GM18868 (cell line): Measurements from ENCODE around the gene FRMD4A.
A peak's percentile ranks its signal among the peaks of the same experiment; 100 is the strongest.
"Not testable (repeated sequence)": the region's sequence is repeated elsewhere in the genome, so short reads cannot be mapped to it uniquely, and the experiment has no call there.

Experiments
- ATAC-seq: cut with Tn5 transposase; IDR thresholded peaks from one replicate; pipeline ENCODE4 v1.9.1; 2021; ENCODE audit warnings: mild to moderate bottlenecking, moderate library complexity; ENCODE audit not compliant: unreplicated experiment

FRMD4A gene

GRCh38 chr10:13865758-13866491 lies 464.8 kb downstream of the FRMD4A start:
- ATAC-seq, result no peak

- ATAC-seq, result not testable (repeated sequence)
Observed at GRCh38 chr10:13865220-13865619, 465.5 kb downstream of the FRMD4A start.

GRCh38 chr10:13862546-13863233 lies 468.0 kb downstream of the FRMD4A start:
- no peak for ATAC-seq

DNA sequence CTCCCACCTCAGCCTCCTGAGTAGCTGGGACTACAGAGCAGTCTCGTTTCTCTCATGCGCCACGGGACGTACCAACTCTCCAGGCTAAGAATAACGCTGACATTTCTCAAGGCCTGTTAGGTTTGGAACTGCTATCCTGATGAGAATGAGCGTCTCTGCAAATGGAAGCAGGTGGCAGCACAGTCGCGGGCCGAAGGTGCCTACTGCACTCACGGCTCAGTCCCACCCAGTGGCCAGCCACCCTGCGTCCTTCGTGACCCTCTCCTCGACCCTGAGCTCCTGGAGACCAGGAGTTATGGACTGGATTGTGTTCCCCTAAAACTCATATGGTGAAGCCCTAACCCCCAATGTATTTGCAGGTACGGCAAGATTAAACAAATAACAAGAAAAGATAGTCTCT lies 469.8 kb downstream of the FRMD4A start:
- no peak for ATAC-seq

GRCh38 chr10:13859979-13860654 lies 470.6 kb downstream of the FRMD4A start:
- ATAC-seq, result no peak

- no peak for ATAC-seq
Observed at GRCh38 chr10:13858709-13859108, 472.0 kb downstream of the FRMD4A start.

DNA sequence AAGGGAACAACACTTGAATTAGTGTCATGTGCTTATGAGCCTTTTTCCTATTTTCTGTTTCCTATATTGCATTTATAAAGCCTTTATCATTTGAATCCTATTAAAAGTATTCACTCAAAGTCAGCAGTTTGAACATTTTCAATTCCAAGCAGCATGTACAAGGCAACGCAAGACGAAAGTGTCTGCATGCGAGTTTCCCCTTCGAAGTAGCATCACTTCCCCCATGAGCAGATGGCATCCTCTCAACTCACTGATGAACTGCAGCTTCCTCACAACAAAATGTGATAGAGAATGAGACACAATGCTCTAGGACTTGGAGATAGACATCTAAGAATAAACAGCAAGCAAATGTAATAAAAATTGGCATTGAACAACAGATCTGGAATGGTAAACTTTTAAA lies 473.3 kb downstream of the FRMD4A start:
- ATAC-seq, result no peak

DNA sequence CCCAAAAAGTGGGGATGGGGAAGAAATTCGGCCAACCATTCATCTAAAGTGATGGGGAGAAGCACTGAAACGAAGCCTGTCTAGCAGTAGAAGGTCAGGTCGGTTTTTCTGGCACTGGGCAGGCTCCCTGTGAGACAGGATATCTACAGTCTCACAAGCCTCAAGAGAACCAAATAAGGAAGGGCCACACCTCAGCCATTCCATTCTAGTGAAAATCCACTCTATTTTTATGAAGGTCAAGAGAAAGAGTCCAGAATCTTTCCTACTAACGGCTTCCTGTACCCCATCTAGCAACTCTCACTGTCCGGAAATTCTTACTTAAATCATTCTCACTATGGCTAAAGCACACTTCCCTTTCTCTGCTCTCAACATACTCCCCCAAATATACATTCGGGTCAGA lies 476.9 kb downstream of the FRMD4A start:
- no peak for ATAC-seq

- no peak for ATAC-seq
Observed at GRCh38 chr10:13852872-13853271, 477.9 kb downstream of the FRMD4A start.

DNA sequence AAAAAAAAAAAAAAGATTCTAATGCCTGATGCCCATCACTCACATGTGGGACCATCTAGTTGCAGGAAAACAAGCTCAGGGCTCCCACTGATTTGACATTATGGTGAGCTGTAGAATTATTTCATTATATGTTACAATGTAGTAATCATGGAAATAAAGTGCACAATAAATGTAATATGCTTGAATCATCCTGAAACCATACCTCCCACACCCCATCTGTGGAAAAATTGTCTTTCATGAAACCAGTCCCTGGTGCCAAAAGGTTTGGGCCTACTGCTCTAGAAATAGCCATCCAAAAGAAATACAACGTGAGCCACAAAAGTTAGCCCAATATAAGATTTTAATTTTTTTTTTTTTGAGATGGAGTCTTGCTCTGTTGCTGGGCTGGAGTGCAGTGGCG lies 478.8 kb downstream of the FRMD4A start:
- ATAC-seq, result no peak

GRCh38 chr10:13848520-13849445 lies 481.9 kb downstream of the FRMD4A start:
- ATAC-seq, result no peak

DNA sequence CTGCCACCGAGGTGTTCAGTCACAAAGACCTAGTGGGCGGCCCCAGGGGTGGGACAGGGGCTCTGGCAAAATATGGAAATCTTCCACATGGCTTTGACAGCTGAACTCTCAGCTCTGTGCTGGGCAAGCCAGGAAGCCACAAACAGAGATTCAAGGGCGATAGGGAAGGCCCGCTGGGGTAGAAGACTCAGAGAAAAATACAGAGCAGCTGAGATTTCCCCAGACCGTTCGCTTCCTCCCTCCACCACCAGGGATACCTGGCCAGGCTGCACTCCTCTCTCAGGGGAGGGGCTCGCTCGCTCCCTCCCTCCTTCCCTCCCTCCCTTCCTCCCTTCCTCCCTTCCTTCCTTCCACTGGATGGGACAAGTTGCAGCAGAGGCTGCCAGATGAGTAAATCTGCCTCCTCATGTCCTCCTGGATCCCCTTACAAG lies 483.5 kb downstream of the FRMD4A start:
- peak; percentile 77 for ATAC-seq

- ATAC-seq, result no peak
Observed at GRCh38 chr10:13845897-13846296, 484.8 kb downstream of the FRMD4A start.

GRCh38 chr10:13844651-13845050 lies 486.1 kb downstream of the FRMD4A start:
- ATAC-seq, result no peak

DNA sequence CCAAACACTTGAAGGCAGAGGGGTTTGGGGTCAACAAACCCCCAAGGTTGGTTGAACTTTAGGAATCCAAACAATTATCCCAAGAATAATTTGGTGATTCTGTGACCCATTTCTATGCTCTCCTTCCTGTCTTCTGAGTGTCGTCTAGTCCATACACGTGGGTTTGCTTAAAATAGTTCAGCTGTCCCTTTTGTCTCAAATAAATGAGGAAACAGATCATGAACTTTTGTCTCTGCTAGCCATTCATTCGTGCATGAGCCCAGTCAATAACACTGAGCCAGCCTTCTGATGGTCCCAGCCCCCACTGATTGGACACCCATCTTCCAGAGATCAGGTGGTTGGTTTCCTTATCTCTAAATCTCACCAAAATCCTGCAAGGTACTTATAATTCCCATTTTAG lies 488.6 kb downstream of the FRMD4A start:
- no peak for ATAC-seq

DNA sequence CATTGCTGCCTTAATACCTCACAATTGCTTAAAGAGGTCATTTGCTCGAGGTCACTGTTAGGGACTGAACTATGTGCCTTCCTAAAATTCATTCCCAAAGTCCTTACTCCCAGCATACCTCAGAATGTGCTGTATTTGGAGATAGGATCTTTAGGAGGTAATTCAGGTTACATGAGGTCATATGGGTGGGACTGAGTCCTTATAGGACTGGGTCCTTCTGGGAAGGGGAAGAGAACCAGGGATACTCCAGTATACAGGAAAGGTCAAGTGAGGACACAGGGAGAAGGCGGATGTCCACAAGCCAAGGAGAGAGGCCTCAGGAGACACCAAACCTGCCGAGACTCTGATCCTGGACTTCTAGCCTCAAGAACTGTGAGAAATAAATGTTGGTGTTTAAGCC lies 490.7 kb downstream of the FRMD4A start:
- no peak for ATAC-seq

DNA sequence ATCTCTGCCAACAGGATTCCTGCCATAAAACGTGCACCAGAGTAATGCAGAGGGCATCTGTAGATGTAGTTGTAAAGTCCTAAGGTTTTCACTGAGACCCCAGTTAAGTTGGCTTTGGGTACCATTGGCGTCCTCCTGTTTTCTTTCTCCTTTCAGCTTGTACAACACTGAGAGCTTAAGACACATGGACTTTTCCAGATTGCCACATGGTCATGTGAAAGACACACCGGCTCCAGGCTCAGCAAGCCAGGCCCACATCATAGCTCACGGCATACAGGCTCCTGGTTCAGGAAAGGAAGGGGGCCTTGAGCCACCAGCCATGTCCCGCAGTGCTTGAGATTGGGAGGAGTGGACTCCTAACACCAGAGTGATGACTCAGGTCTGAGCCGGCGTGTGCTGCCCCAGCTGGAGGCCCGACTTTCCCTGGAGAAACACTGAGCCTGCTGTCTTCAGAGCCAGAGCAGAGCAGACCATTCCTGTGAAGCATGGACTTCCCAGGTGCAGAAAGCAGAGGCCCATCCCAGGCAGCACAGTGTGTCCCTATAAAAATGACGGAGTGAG lies 491.2 kb downstream of the FRMD4A start:
- ATAC-seq, result no peak

GRCh38 chr10:13839030-13839429 lies 491.7 kb downstream of the FRMD4A start:
- no peak for ATAC-seq

GRCh38 chr10:13837966-13838365 lies 492.8 kb downstream of the FRMD4A start:
- ATAC-seq, result no peak

GRCh38 chr10:13834581-13835286 lies 496.0 kb downstream of the FRMD4A start:
- no peak for ATAC-seq
